GM13977 (cell line): ENCODE results near the gene NOS1AP.

ENCODE experiments used
- DNase-seq: peaks from one replicate; pipeline ENCODE4 v3.0.0; 2012; ENCODE audit warnings: low spot score
- in situ Hi-C: fragments of 300-500 bp; cut with MboI; formaldehyde crosslinking; loops from one replicate; pipeline ENCODE4 v1.12.0; 2022; ENCODE audit warnings: low sequenced_read_pairs, low pct_unique_long_range_greater_than_20kb, mixed read lengths, inconsistent platforms; ENCODE audit not compliant: unreplicated experiment
- TF ChIP-seq, protein P1 (sequence below): IDR thresholded peaks from 2 replicates; pipeline ENCODE4 v1.5.1; 2012; ENCODE audit warnings: mild to moderate bottlenecking, control low read depth; ENCODE audit not compliant: insufficient read depth; ENCODE audit errors: extremely low read depth, missing control alignments

The NOS1AP gene

DNA sequence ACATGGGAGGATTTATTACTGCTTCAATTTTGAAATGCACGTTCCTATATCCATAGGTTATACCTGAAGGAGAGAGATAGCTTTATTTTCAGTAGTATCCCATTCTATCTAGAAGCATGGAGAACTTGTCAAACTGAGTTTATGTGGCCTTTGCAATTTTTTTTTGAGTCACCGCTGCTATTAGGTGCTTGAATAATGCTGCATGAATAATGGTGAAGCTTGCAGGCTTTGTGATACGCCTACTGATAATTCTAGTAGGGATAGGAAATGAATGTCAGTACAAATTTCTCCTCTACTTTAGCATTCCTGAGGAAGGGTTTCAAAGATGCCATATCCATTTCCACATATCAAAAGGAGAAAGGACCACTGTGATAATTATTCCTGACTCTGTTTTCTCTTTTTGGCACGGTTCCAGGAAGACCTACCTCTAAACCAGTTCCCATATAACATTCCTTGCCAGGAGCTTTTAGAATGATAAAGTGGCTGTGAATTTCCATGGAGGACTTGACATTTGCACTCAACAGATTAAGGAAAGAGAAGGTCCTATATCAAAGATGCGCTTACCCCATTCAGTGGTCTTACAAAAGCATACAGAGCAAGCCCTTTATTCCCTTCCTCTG lies 223.7 kb downstream of the NOS1AP start:
- in situ Hi-C loops = no loop called here
- TF ChIP-seq, protein P1, sequence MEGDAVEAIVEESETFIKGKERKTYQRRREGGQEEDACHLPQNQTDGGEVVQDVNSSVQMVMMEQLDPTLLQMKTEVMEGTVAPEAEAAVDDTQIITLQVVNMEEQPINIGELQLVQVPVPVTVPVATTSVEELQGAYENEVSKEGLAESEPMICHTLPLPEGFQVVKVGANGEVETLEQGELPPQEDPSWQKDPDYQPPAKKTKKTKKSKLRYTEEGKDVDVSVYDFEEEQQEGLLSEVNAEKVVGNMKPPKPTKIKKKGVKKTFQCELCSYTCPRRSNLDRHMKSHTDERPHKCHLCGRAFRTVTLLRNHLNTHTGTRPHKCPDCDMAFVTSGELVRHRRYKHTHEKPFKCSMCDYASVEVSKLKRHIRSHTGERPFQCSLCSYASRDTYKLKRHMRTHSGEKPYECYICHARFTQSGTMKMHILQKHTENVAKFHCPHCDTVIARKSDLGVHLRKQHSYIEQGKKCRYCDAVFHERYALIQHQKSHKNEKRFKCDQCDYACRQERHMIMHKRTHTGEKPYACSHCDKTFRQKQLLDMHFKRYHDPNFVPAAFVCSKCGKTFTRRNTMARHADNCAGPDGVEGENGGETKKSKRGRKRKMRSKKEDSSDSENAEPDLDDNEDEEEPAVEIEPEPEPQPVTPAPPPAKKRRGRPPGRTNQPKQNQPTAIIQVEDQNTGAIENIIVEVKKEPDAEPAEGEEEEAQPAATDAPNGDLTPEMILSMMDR = no peak
- no peak for DNase-seq

DNA sequence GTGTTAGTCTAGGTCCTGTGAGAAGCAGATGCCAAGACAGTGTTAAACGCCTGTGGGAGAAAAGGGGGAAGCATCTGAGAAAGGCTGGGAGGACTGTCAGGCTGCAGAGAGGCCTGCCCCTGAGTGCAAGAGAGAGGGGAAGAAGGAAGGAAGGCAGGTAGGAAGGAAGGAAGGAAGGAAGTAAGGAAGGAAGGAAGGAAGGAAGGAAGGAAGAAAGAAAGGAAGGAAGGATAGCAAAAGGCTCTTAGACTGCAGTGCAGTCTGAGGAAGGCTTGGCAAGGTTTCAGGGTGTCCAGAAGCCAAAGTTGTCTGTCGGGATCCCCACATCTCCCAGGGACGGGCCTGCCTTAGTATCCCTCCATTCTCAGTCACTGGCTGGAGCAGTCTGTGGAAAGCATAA lies 224.5 kb downstream of the NOS1AP start:
- no peak for DNase-seq
- TF ChIP-seq, protein P1 = no peak
- in situ Hi-C loops = no loop called here

DNA sequence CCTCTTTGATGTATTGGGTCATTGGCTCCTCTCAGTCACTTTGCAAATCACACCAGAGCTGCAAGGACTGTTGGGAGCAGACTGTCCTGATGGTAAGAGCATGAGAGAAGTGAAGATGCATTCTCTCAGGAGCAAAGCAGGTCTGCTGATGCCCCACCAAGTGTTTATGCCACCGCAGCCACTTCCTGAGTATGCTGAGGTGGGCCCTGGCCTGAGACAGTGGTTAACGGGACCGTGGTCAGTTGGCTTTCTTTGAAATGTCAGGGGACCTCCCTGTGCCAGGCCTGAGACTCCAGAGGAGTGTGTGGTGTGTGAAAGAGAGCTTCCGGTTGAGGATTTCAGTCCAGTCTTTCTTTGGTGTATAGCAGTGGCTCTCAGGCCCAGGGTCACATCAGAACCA lies 227.7 kb downstream of the NOS1AP start:
- in situ Hi-C loops = no loop called here
- TF ChIP-seq, protein P1 = no peak
- no peak for DNase-seq

DNA sequence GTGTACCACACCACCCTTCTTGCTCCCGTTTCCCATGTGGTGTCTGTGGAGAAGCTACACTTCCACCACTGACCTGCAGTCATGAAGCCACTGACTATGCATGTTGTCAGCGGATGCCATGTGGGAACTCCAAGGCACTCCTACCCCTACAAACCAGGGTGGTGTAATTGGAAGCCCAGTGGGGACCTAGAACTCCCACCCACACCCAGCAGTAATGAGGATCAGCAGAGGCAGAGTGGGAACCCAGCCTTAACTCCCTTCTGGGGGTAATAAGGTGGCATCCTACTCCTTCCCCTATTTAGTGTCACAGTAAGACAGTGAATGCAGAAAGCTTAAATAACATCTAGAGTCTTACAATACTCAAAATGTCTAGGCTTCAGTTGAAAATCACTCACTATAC lies 228.8 kb downstream of the NOS1AP start:
- no peak for DNase-seq
- in situ Hi-C loops = no loop called here
- TF ChIP-seq, protein P1 = no peak

DNA sequence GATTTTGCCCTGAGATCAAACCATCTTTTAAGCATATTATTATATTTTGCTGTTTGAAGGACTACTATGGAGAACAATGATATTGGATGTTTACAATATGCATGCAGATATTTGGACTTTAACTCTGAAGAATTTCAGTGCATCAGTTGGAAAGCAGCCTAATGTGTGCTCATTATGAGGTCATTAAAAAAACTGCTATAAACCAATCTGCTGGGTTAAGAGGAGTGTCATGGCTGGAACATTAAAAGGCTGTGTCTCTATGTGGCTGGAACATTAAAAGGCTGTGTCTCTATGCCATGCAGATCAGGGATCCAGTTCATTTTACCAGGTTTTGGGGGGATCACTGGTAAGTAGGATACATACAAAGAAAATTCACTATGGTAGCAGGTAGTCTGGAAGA lies 229.5 kb downstream of the NOS1AP start:
- in situ Hi-C loops = no loop called here
- no peak for DNase-seq
- TF ChIP-seq, protein P1 = no peak

DNA sequence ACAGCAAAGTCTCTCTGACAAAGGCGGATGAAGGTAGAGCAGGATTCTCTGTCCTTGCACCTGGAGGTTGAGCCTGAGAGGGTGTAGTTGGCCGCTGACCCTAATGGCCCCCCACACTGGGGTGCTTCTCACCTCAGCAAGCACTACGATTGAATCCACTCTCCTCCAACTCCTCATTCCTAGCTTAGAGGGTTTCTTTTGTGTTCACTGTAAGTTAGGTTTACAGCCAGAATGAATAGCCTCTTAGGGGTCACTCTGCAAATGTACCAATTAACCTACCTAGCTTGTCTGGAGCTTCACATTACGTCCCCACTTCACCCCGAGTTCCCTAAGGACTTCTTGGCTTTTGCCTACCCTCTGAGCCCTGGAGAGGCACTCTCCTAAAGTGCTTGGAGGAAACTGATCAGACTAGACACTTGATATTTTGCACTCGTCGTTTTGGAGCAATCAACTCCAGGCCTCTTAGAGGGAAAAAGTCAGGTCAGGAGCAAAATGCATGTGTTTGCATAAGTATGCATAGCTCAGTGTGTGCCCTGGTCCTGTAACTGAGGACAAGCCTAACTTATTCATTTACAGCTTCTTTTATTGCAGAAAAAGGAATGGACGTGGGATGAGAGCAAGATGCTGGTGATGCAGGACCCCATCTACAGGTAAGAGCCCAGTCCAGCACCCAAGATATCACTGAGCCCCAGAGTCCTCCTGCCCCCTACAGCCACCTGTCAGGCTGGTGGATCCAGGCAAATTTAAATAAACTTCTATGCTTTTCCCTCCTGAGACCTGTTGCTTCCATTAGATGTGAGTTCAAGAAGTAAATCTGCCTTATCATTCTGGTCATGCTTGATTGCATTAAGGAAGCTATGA lies 230.8 kb downstream of the NOS1AP start:
- TF ChIP-seq, protein P1 = no peak
- no peak for DNase-seq
- in situ Hi-C loops = no loop called here
